ENCODE results near the gene ADAM15.
A peak's percentile ranks its signal among the peaks of the same experiment; 100 is the strongest.

ADAM15 gene

GRCh38 chr1:155030243-155030795 is 20.8 kb upstream of the ADAM15 start:
- no peak for DNase-seq (ENCODE audit: low read depth in 3 of 3, low spot score in 1 of 3)

- DNase-seq (ENCODE audit: low read depth in 3 of 3, low spot score in 1 of 3): no peak
These were observed 20.2 kb upstream of the ADAM15 start for GRCh38 chr1:155030899-155031298.

- DNase-seq (ENCODE audit: low read depth in 3 of 3, low spot score in 1 of 3): no peak
These were observed 18.2 kb upstream of the ADAM15 start for GRCh38 chr1:155032886-155033285.

- no peak for DNase-seq (ENCODE audit: low read depth in 3 of 3, low spot score in 1 of 3)
These were observed 17.6 kb upstream of the ADAM15 start, which contains the start of the genes DCST1 and DCST2 for GRCh38 chr1:155033524-155033923. TSS of gene DCST1 (plus strand) at chr1:155033824. CDS start at chr1:155034037, 213 bp downstream. TSS of gene DCST2 (minus strand) at chr1:155033781. CDS start at chr1:155033701, 80 bp downstream.

GRCh38 chr1:155034318-155035208 is 16.6 kb upstream of the ADAM15 start:
- no peak for DNase-seq (ENCODE audit: low read depth in 3 of 3, low spot score in 1 of 3)

GRCh38 chr1:155035936-155036335 is 15.2 kb upstream of the ADAM15 start:
- no peak for DNase-seq (ENCODE audit: low read depth in 3 of 3, low spot score in 1 of 3)

- no peak for DNase-seq (ENCODE audit: low read depth in 3 of 3, low spot score in 1 of 3)
These were observed 14.1 kb upstream of the ADAM15 start for GRCh38 chr1:155037043-155037442.

GRCh38 chr1:155037851-155038441 is 13.2 kb upstream of the ADAM15 start:
- DNase-seq (ENCODE audit: low read depth in 3 of 3, low spot score in 1 of 3): no peak

- no peak for DNase-seq (ENCODE audit: low read depth in 3 of 3, low spot score in 1 of 3)
These were observed 12.4 kb upstream of the ADAM15 start for GRCh38 chr1:155038602-155039307.

- no peak for DNase-seq (ENCODE audit: low read depth in 3 of 3, low spot score in 1 of 3)
These were observed 11.8 kb upstream of the ADAM15 start for GRCh38 chr1:155039308-155039669.

- no peak for DNase-seq (ENCODE audit: low read depth in 3 of 3, low spot score in 1 of 3)
These were observed 10.6 kb upstream of the ADAM15 start for GRCh38 chr1:155040358-155041093.

- no peak for DNase-seq (ENCODE audit: low read depth in 3 of 3, low spot score in 1 of 3)
These were observed 8.3 kb upstream of the ADAM15 start for GRCh38 chr1:155042789-155043188.

- DNase-seq (ENCODE audit: low read depth in 3 of 3, low spot score in 1 of 3): no peak
These were observed 7.8 kb upstream of the ADAM15 start for GRCh38 chr1:155043301-155043702.

GRCh38 chr1:155043793-155044192 is 7.3 kb upstream of the ADAM15 start:
- DNase-seq (ENCODE audit: low read depth in 3 of 3, low spot score in 1 of 3): no peak

- DNase-seq (ENCODE audit: low read depth in 3 of 3, low spot score in 1 of 3): no peak
These were observed 6.8 kb upstream of the ADAM15 start for GRCh38 chr1:155044365-155044764.

- DNase-seq (ENCODE audit: low read depth in 3 of 3, low spot score in 1 of 3): peak in 1 of 3 donors; percentile 20
These were observed 6.1 kb upstream of the ADAM15 start for GRCh38 chr1:155044812-155045657.

- DNase-seq (ENCODE audit: low read depth in 3 of 3, low spot score in 1 of 3): no peak
These were observed 2.4 kb upstream of the ADAM15 start for GRCh38 chr1:155048449-155049334.

GRCh38 chr1:155049651-155050559 is 1.2 kb upstream of the ADAM15 start:
- no peak for DNase-seq (ENCODE audit: low read depth in 3 of 3, low spot score in 1 of 3)
